ENCODE data around the gene DIABLO. TPM values are rescaled to one million over a fixed set of nuclear protein-coding genes. Genes with fewer than 3 reads are reported as not detected.

Gene DIABLO
- total and polyA plus RNA-seq, 9 of the 15 experiments (the other 6 are each of a cell fraction or from before 2014, with no cell fraction given), result 37.3 to 101 (median 80.1) TPM

DNA sequence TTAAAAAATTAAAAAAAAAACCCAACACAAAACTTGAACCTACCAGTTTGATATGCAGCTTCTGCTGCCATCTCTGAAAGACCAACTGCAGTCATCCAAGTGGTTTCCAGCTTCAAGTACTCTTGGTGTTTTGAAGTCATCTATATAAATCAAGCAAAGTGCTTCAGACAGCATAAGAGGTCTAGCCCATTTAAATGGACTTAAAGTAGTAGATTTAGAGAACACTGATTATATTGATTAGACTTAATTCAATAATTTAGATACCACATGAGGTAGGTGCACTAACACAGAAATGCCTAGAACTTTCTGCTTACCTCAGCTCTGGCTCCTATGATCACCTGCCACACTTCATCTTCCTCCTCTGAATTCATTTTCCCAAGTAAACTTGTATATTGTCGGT lies 9.4 kb downstream of the DIABLO start:
- H3K9ac ChIP-seq (ENCODE audit: insufficient read depth in 1 of 2, low read depth in 2 of 2, low read length in 2 of 2), result no peak overlapping the region
- no peak overlapping the region for H3K27ac ChIP-seq (ENCODE audit: extremely low read depth, low read depth, low read length)
- ATAC-seq, result no peak
- WGBS (ENCODE audit: insufficient coverage, low coverage, missing lambda C conversion rate), result 94% methylated on average over 1 of the region's 1 CpG
- intact Hi-C loops (cut with micrococcal nuclease) (no loop called here), in situ Hi-C loops (cut with MboI) (no loop called here)
- H3K79me2 ChIP-seq (ENCODE audit: control insufficient read depth, insufficient read depth, low read length), result peaks cover 17% of the 10 kb centered on the region
- H3K4me1 ChIP-seq (replicated peaks in 1 of 2; ENCODE audit: control insufficient read depth in 2 of 2, insufficient read depth in 2 of 2, low read length in 2 of 2), result no peaks in the 10 kb centered on the region
- FAIRE-seq, result no peak
- H2AFZ ChIP-seq (ENCODE audit: low read depth, low read length), result no peak overlapping the region
- no peak overlapping the region for H3K4me3 ChIP-seq
- no peaks in the 10 kb centered on the region for H3K9me3 ChIP-seq (replicated peaks; ENCODE audit: control insufficient read depth, insufficient read depth, low read depth, low read length)
- BruUV-seq (replicated peaks), result no TSS peak
- no peak overlapping the region for H3K4me2 ChIP-seq (ENCODE audit: insufficient read depth, low read length)
- no peaks in the 10 kb centered on the region for H3K9me1 ChIP-seq (ENCODE audit: control insufficient read depth, insufficient read depth, low read length)
- H4K20me1 ChIP-seq (replicated peaks; ENCODE audit: control insufficient read depth, insufficient read depth, low read length), result no peaks in the 10 kb centered on the region
- no peaks in the 10 kb centered on the region for H3K27me3 ChIP-seq (ENCODE audit: control insufficient read depth in 2 of 2, insufficient read depth in 2 of 2, low read length in 2 of 2)
- CTCF ChIA-PET (ENCODE audit: low intra/inter-chr PET ratio), result no interaction called here
- peaks cover 89% of the 10 kb centered on the region for H3K36me3 ChIP-seq (ENCODE audit: control insufficient read depth, insufficient read depth, low read length)
- POLR2A ChIA-PET, result interaction anchor here (2.4 kb wide), 1 partner anchor 9 kb away, joined by 8 read pairs; the partner anchor contains the start of gene DIABLO
- DNase-seq (ENCODE audit: extremely low read depth in 1 of 4, low spot score in 3 of 4), result no peak
- TF ChIP-seq KDM5B (IDR thresholded peaks at IDR 0.05; ENCODE audit: insufficient replicate concordance, low read depth, low read length), result no peak
- no peak for TF ChIP-seq KLF1 (tag; IDR thresholded peaks at IDR 0.05)
- TF ChIP-seq, protein P1, sequence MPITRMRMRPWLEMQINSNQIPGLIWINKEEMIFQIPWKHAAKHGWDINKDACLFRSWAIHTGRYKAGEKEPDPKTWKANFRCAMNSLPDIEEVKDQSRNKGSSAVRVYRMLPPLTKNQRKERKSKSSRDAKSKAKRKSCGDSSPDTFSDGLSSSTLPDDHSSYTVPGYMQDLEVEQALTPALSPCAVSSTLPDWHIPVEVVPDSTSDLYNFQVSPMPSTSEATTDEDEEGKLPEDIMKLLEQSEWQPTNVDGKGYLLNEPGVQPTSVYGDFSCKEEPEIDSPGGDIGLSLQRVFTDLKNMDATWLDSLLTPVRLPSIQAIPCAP (CRISPR knock-in tag; IDR thresholded peaks at IDR 0.05; ENCODE audit: borderline replicate concordance), result no peak
- no peak for TF ChIP-seq ILF3 (IDR thresholded peaks at IDR 0.05; ENCODE audit: borderline replicate concordance)
- TF ChIP-seq C11orf30 (IDR thresholded peaks at IDR 0.05; ENCODE audit: low read depth), result no peak
- TF ChIP-seq SIN3A (IDR thresholded peaks at IDR 0.05; ENCODE audit: borderline replicate concordance in 2 of 2, control insufficient read depth in 1 of 2, low read depth in 2 of 2, low read length in 2 of 2), result no peak
- no peak for TF ChIP-seq RAD21 (CRISPR knock-in tag; conservative IDR thresholded peaks at IDR 0.05 in 1 of 2, IDR thresholded peaks at IDR 0.05 in 1 of 2)
- TF ChIP-seq, protein P2, sequence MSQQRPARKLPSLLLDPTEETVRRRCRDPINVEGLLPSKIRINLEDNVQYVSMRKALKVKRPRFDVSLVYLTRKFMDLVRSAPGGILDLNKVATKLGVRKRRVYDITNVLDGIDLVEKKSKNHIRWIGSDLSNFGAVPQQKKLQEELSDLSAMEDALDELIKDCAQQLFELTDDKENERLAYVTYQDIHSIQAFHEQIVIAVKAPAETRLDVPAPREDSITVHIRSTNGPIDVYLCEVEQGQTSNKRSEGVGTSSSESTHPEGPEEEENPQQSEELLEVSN (IDR thresholded peaks at IDR 0.05; ENCODE audit: borderline replicate concordance in 1 of 2, extremely low read depth in 1 of 2, insufficient read depth in 1 of 2, insufficient read length in 1 of 2, low read depth in 1 of 2, low read length in 1 of 2, poor library complexity in 1 of 2, severe bottlenecking in 1 of 2), result no peak
- no peak for TF ChIP-seq TEAD2 (tag; IDR thresholded peaks at IDR 0.05)
- no peak for TF ChIP-seq MXI1 (IDR thresholded peaks at IDR 0.05; ENCODE audit: low read depth, low read length)
- no peak for TF ChIP-seq PHB (CRISPR knock-in tag; IDR thresholded peaks at IDR 0.05)
- TF ChIP-seq FOXK2 (conservative IDR thresholded peaks at IDR 0.05 in 1 of 2, IDR thresholded peaks at IDR 0.05 in 1 of 2; ENCODE audit: low read depth in 2 of 2), result no peak
- TF ChIP-seq, protein P3, sequence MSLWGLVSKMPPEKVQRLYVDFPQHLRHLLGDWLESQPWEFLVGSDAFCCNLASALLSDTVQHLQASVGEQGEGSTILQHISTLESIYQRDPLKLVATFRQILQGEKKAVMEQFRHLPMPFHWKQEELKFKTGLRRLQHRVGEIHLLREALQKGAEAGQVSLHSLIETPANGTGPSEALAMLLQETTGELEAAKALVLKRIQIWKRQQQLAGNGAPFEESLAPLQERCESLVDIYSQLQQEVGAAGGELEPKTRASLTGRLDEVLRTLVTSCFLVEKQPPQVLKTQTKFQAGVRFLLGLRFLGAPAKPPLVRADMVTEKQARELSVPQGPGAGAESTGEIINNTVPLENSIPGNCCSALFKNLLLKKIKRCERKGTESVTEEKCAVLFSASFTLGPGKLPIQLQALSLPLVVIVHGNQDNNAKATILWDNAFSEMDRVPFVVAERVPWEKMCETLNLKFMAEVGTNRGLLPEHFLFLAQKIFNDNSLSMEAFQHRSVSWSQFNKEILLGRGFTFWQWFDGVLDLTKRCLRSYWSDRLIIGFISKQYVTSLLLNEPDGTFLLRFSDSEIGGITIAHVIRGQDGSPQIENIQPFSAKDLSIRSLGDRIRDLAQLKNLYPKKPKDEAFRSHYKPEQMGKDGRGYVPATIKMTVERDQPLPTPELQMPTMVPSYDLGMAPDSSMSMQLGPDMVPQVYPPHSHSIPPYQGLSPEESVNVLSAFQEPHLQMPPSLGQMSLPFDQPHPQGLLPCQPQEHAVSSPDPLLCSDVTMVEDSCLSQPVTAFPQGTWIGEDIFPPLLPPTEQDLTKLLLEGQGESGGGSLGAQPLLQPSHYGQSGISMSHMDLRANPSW (CRISPR knock-in tag; IDR thresholded peaks at IDR 0.05), result no peak
- TF ChIP-seq E2F3 (CRISPR knock-in tag; IDR thresholded peaks at IDR 0.05), result no peak
- TF ChIP-seq ARNT (IDR thresholded peaks at IDR 0.05), result no peak
- TF ChIP-seq SP2 (IDR thresholded peaks at IDR 0.05; ENCODE audit: extremely low read depth, low read depth, low read length, poor library complexity, severe bottlenecking), result no peak
- TF ChIP-seq, protein P4, sequence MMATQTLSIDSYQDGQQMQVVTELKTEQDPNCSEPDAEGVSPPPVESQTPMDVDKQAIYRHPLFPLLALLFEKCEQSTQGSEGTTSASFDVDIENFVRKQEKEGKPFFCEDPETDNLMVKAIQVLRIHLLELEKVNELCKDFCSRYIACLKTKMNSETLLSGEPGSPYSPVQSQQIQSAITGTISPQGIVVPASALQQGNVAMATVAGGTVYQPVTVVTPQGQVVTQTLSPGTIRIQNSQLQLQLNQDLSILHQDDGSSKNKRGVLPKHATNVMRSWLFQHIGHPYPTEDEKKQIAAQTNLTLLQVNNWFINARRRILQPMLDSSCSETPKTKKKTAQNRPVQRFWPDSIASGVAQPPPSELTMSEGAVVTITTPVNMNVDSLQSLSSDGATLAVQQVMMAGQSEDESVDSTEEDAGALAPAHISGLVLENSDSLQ (IDR thresholded peaks at IDR 0.05), result no peak
